HCT116 (cell line): ENCODE measurements around the gene SLX9. TPM values are rescaled to one million over a fixed set of nuclear protein-coding genes. Genes with fewer than 3 reads are reported as not detected.

Experiments used
- ATAC-seq: fragments of 200-7000 bp; cut with Tn5 transposase; 2 replicates; pipeline ENCODE4 v1.9.1; 2020; ENCODE audit warnings: mild to moderate bottlenecking, moderate library complexity
- BruUV-seq: library from RNA; stranded (reverse); fragments of 400-500 nt; replicated peaks from 2 replicates; lab custom pipeline; 2021; lab: Mats Ljungman, UMichigan
- CTCF ChIA-PET: fragments of 300-600 bp; sonication (Branson Sonifier 250); formaldehyde crosslinking; loops from one replicate; lab custom pipeline; 2021; ENCODE audit warnings: antibody characterized with exemption; lab: Charles Lee
- POLR2A ChIA-PET: fragments of 300-600, 350-600 bp; sonication (Branson Sonifier 250); formaldehyde crosslinking; loops from one replicate; lab custom pipeline; 2021; ENCODE audit warnings: antibody characterized with exemption; lab: Charles Lee
- RAD21 ChIA-PET, 2 experiments: fragments of 300-600 bp; sonication (Branson Sonifier 250); formaldehyde crosslinking; loops; one replicate each; lab custom pipeline; 2023; ENCODE audit warnings: low total read pairs in 2 of 2; ENCODE audit not compliant: uncharacterized antibody in 2 of 2, unreplicated experiment in 2 of 2, low non-redundant PET in 1 of 2; lab: Charles Lee
- DNase-seq: peaks from one replicate; pipeline ENCODE4 v3.0.0-alpha.2; 2010; ENCODE audit warnings: low read depth, low spot score
- H2AFZ ChIP-seq: fragments of 200-600 bp; shearing (Covaris generic), sonication (generic); 2 replicates; pipeline ENCODE4 v1.6.1; 2017; ENCODE audit warnings: low read depth, mixed run types, mixed read lengths, antibody characterized with exemption, low read length; ENCODE audit not compliant: poor library complexity, severe bottlenecking
- H3K27ac ChIP-seq: 2 replicates; pipeline ENCODE4 v1.5.1; 2012; ENCODE audit warnings: low read depth, low read length
- H3K27me3 ChIP-seq: fragments of 200-600 bp; sonication (generic); 2 replicates; pipeline ENCODE4 v1.6.1; 2016; ENCODE audit warnings: mixed run types, low read length, mixed read lengths; ENCODE audit not compliant: insufficient read depth
- H3K36me3 ChIP-seq, 2 experiments: fragments of 200-500 bp in 1 of 2; fragments of 200-600 bp in 1 of 2; sonication (Bioruptor generic) in 1 of 2; sonication (generic) in 1 of 2; 2 replicates each; pipeline versions ENCODE4 v1.5.1 to v1.6.1; 2014 to 2016; ENCODE audit warnings: low read length in 2 of 2, inconsistent platforms in 1 of 2, mixed read lengths in 1 of 2, mixed run types in 1 of 2; ENCODE audit not compliant: insufficient read depth in 2 of 2, control insufficient read depth in 1 of 2
- H3K4me1 ChIP-seq, 2 experiments: fragments of 200-600 bp in 1 of 2; sonication (generic) in 1 of 2; 2 replicates each; pipeline versions ENCODE4 v1.5.1 to v1.6.1; 2012 to 2017; ENCODE audit warnings: low read length in 2 of 2, inconsistent platforms in 1 of 2, mild to moderate bottlenecking in 1 of 2, mixed read lengths in 1 of 2, mixed run types in 1 of 2, moderate library complexity in 1 of 2; ENCODE audit not compliant: insufficient read depth in 2 of 2, control insufficient read depth in 1 of 2
- H3K4me2 ChIP-seq: fragments of 200-600 bp; sonication (generic); 2 replicates; pipeline ENCODE4 v1.6.1; 2017; ENCODE audit warnings: mixed run types, low read length, mixed read lengths
- H3K4me3 ChIP-seq, 2 experiments: fragments of 200-600 bp in 1 of 2; sonication (generic) in 1 of 2; replicated peaks in 1 of 2; 2 replicates each; pipeline ENCODE4 v1.5.1; 2011 to 2016; ENCODE audit warnings: low read length in 2 of 2, control low read depth in 1 of 2, low read depth in 1 of 2, mild to moderate bottlenecking in 1 of 2, mixed read lengths in 1 of 2, mixed run types in 1 of 2
- H3K79me2 ChIP-seq: fragments of 200-600 bp; sonication (generic); 2 replicates; pipeline ENCODE4 v1.6.1; 2017; ENCODE audit warnings: mild to moderate bottlenecking, mixed run types, low read length, moderate library complexity, mixed read lengths; ENCODE audit not compliant: insufficient read depth
- H3K9ac ChIP-seq: fragments of 200-600 bp; sonication (generic); 2 replicates; pipeline ENCODE4 v1.6.1; 2016; ENCODE audit warnings: low read length, mixed read lengths
- H3K9me2 ChIP-seq: fragments of 200-600 bp; sonication (generic), shearing (Covaris generic); 2 replicates; pipeline ENCODE4 v1.6.1; 2017; ENCODE audit warnings: mixed run types, mild to moderate bottlenecking, moderate library complexity; ENCODE audit not compliant: insufficient read depth
- H3K9me3 ChIP-seq, 2 experiments: fragments of 200-500 bp in 1 of 2; fragments of 200-600 bp in 1 of 2; sonication (Bioruptor generic) in 1 of 2; sonication (generic) in 1 of 2; 2 replicates each; pipeline ENCODE4 v1.6.1; 2014 to 2017; ENCODE audit warnings: low read length in 2 of 2, mixed read lengths in 2 of 2, inconsistent platforms in 1 of 2, low read depth in 1 of 2, mild to moderate bottlenecking in 1 of 2, mixed run types in 1 of 2, moderate library complexity in 1 of 2; ENCODE audit not compliant: control insufficient read depth in 1 of 2, insufficient read depth in 1 of 2
- H4K20me1 ChIP-seq: fragments of 200-600 bp; sonication (generic), shearing (Covaris generic); 2 replicates; pipeline ENCODE4 v1.6.1; 2017; ENCODE audit warnings: mixed run types, mild to moderate bottlenecking, moderate library complexity; ENCODE audit not compliant: insufficient read depth
- ATF3 ChIP-seq: IDR thresholded peaks from 2 replicates; pipeline ENCODE4 v1.6.1; 2012
- CBX3 ChIP-seq: IDR thresholded peaks from 2 replicates; pipeline ENCODE4 v1.6.1; 2012; ENCODE audit warnings: low read depth
- CTCF ChIP-seq, 3 experiments: fragments of 200-600 bp in 1 of 3; sonication (generic) in 1 of 3; IDR thresholded peaks in 2 of 3; conservative IDR thresholded peaks in 1 of 3; 2 replicates each; pipeline ENCODE4 v1.5.1; 2012 to 2017; ENCODE audit warnings: low read depth in 2 of 3, low read length in 2 of 3, antibody characterized with exemption in 1 of 3, borderline replicate concordance in 1 of 3, control low read depth in 1 of 3, mild to moderate bottlenecking in 1 of 3, mixed read lengths in 1 of 3, mixed run types in 1 of 3, moderate library complexity in 1 of 3; ENCODE audit not compliant: insufficient read depth in 1 of 3
- EZH2phosphoT487 ChIP-seq: fragments of 200-600 bp; IDR thresholded peaks from 2 replicates; pipeline ENCODE4 v1.6.1; 2018; ENCODE audit warnings: antibody characterized with exemption, borderline replicate concordance
- FOSL1 ChIP-seq: IDR thresholded peaks from 2 replicates; pipeline ENCODE4 v1.6.1; 2012; ENCODE audit warnings: low read depth
- JUND ChIP-seq: IDR thresholded peaks from 2 replicates; pipeline ENCODE4 v1.6.1; 2012
- MAX ChIP-seq: IDR thresholded peaks from 2 replicates; pipeline ENCODE4 v1.6.1; 2012
- POLR2AphosphoS5 ChIP-seq: IDR thresholded peaks from 2 replicates; pipeline ENCODE4 v1.6.1; 2011; ENCODE audit warnings: mild to moderate bottlenecking, low read depth, low read length, moderate library complexity
- REST ChIP-seq: IDR thresholded peaks from 2 replicates; pipeline ENCODE4 v1.6.1; 2012; ENCODE audit warnings: low read depth
- SRF ChIP-seq: IDR thresholded peaks from 2 replicates; pipeline ENCODE4 v1.6.1; 2012; ENCODE audit warnings: low read depth
- TCF7L2 ChIP-seq: IDR thresholded peaks from 2 replicates; pipeline ENCODE4 v1.7.0; 2011; ENCODE audit warnings: borderline replicate concordance, inconsistent platforms; ENCODE audit not compliant: insufficient read depth, insufficient read length; ENCODE audit errors: extremely low read depth
- YY1 ChIP-seq: IDR thresholded peaks from 2 replicates; pipeline ENCODE4 v1.6.1; 2011; ENCODE audit warnings: low read length, low read depth, moderate library complexity, mild to moderate bottlenecking; ENCODE audit not compliant: insufficient replicate concordance; ENCODE audit errors: extremely low read depth
- ZBTB33 ChIP-seq: IDR thresholded peaks from 2 replicates; pipeline ENCODE4 v1.6.1; 2011; ENCODE audit warnings: mild to moderate bottlenecking, low read length, moderate library complexity; ENCODE audit not compliant: insufficient replicate concordance; ENCODE audit errors: extremely low read depth
- ZFX ChIP-seq: fragments of 450-650 bp; IDR thresholded peaks from 2 replicates; pipeline ENCODE4 v1.6.1; 2017
- intact Hi-C: fragments of 100-400 bp; cut with micrococcal nuclease; formaldehyde crosslinking; loops from 2 replicates; pipeline ENCODE4 v1.10.0; 2022
- total RNA-seq: library from RNA; stranded (reverse); gene quantifications from one replicate; pipeline ENCODE4 v1.2.1, GENCODE V29; 2021; ENCODE audit not compliant: unreplicated experiment

SLX9 gene
- total RNA-seq, 1 experiment from 2014 or later, result 61.9 TPM

- no peak for TF ChIP-seq REST
- TF ChIP-seq CTCF (IDR thresholded peaks at IDR 0.05 in 2 of 3, conservative IDR thresholded peaks at IDR 0.05 in 1 of 3; ENCODE audit: borderline replicate concordance in 1 of 3, insufficient read depth in 1 of 3, low read depth in 2 of 3, low read length in 2 of 3), result no peak
- TF ChIP-seq TCF7L2, result no peak
- TF ChIP-seq YY1, result no peak
- no peak for TF ChIP-seq SRF
- TF ChIP-seq FOSL1, result no peak
These were observed 43.8 kb downstream of the SLX9 start (continued) for GRCh38 chr21:44983421-44984206.

- H3K4me1 ChIP-seq, result peaks cover 0 to 6% of the 10 kb centered on the region in 2 experiments; a peak in 1 of 4 replicates
- H2AFZ ChIP-seq, result no peak overlapping the region
- H3K4me2 ChIP-seq, result no peak overlapping the region
- no peaks in the 10 kb centered on the region for H4K20me1 ChIP-seq
- no peak for DNase-seq
- intact Hi-C loops, result no loop called here
- H3K4me3 ChIP-seq, result no peak overlapping the region
- no peak for ATAC-seq
- ChIA-PET RAD21 (no interaction called here), POLR2A (no interaction called here), CTCF (interaction anchor here (1.0 to 1.5 kb wide), 2 partner anchors 154 to 156 kb away, joined by 3 read pairs; no protein-coding TSS in a partner anchor)
- no peak overlapping the region for H3K27ac ChIP-seq
- H3K9ac ChIP-seq, result no peak overlapping the region
- no peaks in the 10 kb centered on the region for H3K9me3 ChIP-seq
- BruUV-seq, result no TSS peak
- no peaks in the 10 kb centered on the region for H3K79me2 ChIP-seq
- no peaks in the 10 kb centered on the region for H3K9me2 ChIP-seq
- H3K36me3 ChIP-seq, result no peaks in the 10 kb centered on the region
- H3K27me3 ChIP-seq, result no peaks in the 10 kb centered on the region
- no peak for TF ChIP-seq ZFX
- TF ChIP-seq EZH2phosphoT487, result no peak
- no peak for TF ChIP-seq FOSL1
- no peak for TF ChIP-seq ZBTB33
- TF ChIP-seq ATF3, result no peak
- TF ChIP-seq POLR2AphosphoS5, result no peak
- no peak for TF ChIP-seq MAX
- TF ChIP-seq JUND, result no peak
- TF ChIP-seq CBX3, result no peak
These were observed 44.6 kb downstream of the SLX9 start for GRCh38 chr21:44984428-44984791.
